SKM-1 (cell line): ENCODE data around the gene BRICD5.

Source experiments
- DNase-seq: peaks from one replicate; lab custom pipeline; 2025; ENCODE audit not compliant: unreplicated experiment; lab: John Stamatoyannopoulos, UW

BRICD5 gene

DNA sequence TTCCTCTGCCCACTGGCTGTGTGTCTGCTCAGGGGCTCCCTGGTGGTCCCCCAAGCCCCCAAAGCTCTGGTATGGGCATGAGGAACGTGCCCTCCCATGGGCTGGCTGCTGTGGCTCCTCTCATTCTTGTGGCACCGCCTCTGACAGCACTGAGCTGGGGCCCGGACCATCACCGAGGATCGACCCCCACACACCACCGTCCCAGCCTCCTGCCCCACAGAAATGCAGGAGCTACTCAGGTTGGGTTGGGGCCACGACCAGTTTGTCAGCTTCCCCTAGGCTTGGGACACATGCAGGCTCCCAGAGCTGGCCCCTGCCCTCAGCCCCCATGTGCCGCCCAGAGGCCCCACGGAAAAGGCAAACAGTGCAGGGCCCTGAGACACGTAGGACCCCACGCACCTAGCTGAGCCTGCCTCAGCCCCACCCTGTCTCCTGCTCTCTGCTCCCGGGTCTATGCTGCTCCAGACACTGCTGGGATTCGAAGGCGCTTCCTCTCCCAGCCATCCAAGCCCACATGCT, 11.0 kb downstream of the BRICD5 start:
- DNase-seq: no peak

DNA sequence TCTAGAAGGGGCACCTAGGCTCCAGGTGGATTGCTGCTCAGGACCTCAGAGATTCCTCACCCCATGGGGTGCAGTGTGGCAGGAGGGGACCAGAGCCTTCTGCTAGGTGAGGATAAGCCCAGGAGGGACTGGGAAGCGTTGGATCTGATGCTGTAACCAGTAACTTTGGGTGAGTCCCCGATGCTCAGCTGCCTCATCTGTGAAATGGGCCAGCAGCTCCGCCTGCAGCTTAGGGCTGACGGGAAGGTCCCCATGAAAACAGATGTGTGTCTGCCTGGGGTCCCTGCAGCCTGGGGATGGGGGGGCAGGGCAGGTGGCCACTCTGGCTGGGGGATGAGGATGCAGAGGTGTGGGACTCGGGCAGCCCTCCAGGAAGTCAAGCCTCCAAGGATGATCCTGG, 11.6 kb downstream of the BRICD5 start:
- no peak for DNase-seq

- DNase-seq: no peak
Observed at GRCh38 chr16:2198283-2198682, 12.4 kb downstream of the BRICD5 start.

DNA sequence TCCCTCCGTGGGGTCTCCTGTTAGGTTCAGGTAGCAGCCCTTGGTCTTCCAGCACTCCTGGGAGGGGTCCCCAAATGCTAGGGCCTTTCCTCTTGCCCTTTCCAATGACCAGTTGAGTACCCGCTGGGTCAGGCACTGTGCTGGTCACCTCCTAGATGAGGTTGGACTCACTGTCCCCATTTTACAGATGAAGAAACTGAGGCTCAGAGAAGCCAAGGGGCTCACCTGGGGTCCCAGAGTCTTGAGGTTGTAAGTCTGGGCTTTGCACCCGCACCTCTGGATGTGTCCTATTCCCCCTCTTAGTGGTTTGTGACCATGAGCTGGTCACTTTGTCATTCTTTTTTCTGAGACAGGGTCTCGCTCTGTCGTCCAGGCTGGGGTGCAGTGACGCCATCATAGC, 12.9 kb downstream of the BRICD5 start:
- no peak for DNase-seq

GRCh38 chr16:2196981-2197511, 13.6 kb downstream of the BRICD5 start:
- DNase-seq: no peak

DNA sequence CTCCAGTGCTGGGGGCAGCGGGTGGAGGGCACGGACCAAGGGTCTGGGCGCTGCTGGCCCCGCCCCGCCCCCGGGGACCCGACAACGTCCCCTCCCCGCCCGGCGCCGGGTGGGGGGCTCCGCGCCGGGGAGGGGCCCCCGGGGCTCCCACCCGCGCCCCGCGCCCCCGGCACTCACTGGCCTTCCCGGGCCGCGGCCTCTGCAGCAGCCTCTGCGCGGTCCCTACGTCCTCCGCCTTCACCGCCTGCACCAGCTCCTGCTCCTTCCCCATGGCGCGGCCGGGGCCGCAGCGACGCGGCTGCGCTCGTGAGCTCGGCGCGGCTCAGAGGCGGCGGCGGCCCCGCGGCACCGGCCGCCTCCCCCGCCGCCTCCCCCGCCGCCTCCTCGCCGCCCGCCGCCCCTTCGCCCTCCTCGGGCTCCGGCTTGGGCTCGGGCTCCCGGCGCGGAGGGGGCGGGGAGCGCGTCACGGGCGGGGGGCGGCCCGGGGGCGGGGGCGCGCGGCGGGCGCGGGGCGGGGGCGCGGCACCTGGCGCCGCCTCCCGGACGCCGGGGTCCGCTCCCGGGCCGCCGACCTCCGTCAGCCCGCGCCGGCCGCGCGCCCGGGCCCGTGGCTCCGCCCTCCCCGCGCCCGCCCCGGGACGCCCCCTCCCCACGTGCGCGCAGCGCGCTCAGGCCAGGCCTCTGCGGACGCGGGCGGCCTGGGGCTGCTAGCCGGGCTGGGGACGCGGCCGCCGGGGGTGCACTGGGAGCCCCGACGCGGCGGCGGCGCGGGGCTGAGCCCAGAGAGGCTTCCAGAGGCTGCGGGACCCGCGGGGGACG, 14.3 kb downstream of the BRICD5 start, which contains the start of gene CASKIN1:
CASKIN1 (minus strand) TSS at position 444 of the 819 bp plus-strand sequence; CDS start at position 271, 173 bp downstream.
- no peak for DNase-seq

GRCh38 chr16:2195322-2196161, 15.1 kb downstream of the BRICD5 start:
- no peak for DNase-seq

DNA sequence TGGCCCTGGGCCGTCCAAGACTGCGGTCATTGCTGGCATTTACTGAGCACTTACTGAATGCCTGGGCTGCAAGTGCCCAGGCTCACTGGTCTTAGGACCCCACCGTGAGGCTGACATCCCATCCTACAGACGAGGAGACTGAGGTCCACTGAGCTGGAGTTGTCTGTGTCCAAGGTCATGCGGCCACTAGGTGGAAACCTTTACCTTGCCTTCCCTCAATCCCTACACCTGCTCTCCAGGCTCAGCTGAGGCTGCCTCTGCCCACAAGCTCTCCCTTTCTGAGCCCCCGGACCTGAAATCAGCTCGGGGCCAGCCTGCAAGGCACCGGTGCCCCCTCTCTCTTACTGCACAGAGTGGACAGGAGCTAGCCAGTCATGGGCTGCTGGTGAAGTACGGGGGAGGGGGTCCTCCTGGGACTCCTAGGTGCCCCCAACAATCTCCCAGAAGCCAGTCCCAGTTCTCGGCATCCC, 15.8 kb downstream of the BRICD5 start:
- no peak for DNase-seq

DNA sequence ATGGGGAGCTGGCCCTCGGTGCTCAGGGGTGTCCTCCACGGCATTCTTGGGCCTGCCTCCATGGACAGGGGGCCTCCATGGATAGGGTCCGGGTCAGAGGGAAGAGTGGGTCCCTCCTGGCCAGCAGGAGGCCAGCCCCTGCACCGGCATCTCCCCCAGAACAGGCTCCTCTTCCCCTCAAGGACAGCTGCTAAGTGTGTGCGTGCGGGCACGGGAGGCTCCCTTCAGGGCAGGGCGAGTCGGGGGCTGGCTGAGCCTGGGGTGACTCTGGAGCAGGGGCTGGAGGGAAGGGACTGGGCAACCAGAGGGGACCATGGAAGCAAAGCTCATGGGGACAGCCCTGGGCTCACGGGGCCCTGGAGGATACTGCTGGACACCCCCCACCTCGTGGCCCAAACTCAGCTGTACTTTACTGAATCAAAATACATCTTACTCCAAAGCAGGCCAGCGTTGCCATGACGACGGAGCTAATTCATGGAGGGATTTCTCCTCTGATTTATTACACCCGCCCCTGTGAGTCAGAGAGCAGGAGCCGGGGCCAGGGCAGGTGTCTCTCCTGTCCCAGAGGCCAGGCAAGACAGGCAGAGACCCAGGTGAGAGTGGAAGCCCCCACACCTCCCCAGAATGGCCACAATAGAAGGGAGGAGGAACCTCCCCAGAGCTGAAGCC, 16.4 kb downstream of the BRICD5 start:
- no peak for DNase-seq

- no peak for DNase-seq
Observed at GRCh38 chr16:2191446-2191706, 19.3 kb downstream of the BRICD5 start.

DNA sequence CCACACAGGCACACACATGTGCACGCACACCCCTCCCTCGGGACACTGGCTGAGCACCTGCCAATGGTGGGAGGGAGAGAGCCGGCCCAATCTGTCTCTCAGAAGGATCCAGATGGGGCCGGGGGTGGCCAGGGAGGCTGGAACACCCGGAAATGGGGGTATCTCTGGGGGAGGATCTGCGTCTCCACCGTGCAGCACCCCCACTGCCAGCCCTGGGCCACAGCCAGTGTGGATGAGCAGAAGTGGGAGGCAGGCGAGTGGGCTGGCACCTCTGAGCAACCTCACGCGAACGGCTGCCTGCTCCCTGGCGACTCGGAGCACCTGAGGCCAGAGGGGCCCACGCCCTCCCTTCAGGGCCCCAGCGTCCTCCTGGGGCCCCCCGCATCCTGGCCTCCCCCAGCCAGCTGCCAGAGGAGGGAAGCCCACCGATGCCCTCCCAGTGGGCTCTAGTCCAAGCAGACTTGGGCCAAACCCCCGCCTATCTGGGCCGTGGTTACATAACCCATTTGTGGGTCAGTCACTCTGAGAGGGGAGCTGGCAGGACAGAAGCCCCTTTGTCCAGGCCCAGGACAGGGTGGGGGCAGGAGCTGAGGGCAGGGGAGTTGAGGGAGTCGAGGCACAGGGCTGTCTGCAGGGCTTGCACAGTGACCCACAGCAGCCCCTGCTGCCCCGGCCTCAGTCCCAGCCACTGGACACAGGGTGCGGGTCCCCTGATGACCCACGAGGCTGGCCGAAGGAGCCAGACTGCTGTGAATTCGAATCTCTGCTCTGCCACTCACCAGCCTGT, 19.8 kb downstream of the BRICD5 start:
- DNase-seq: no peak

DNA sequence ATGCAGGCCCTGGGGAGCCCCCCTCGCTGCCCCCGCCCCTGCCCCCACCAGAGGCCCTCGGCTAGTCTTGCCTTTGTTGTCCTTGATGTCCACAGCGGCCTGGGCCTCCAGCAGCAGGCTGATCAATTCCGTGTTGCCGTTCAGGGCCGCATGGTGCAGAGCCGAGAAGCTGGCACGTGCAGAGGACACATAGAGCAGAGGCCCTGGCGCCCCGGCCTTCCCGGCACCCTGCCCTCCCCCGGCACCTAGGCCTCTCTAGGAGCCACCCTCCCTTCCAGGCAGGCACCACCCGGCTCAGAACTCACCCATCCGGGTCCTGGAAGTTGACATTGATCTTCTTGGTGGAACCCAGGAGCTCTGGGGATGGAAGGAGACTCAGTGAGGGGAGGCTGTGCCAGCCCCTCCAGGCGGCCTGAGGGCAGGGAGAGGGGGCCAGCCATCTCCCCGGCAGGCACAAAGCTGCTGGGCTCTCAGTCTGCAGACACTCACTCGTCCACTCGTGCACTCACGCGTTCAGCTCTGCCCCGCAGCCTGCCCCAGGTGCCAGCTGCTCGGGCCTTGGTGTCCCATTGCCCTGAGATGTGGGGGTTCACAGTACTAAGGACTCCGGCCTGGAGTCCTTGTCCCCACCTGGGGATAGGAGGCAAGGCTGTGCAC, 20.5 kb downstream of the BRICD5 start:
- no peak for DNase-seq

DNA sequence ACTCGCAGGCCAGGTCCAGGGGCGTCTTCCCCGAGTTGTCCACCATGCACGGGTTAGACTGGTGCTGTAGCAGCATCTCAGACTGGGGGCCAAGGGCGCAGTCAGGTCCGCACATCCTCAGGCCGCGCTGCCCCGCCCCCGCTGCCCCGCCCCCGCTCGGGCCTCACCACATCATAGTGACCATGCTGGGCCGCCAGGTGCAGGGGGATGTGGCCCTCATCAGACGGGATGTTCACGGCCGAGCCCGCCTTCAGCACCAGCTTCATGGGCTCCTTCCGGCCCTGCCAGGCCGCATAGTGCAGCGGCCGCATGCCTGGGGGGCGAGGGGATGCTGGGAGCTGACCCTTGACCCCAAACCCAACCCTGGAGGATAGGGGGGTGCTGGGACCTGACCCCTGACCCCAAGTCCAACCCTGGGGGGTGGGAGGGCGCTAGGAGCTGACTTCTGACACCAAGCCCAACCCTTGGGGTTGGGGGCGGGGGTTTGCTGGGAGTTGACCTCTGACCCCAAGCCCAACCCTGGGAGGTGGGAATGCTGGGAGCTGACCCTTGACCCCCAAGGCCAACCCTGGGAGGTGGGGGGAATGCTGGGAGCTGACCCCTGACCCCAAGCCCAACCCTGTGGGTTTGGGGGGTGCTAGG, 21.3 kb downstream of the BRICD5 start:
- no peak for DNase-seq

GRCh38 chr16:2188395-2188794, 22.3 kb downstream of the BRICD5 start:
- no peak for DNase-seq

DNA sequence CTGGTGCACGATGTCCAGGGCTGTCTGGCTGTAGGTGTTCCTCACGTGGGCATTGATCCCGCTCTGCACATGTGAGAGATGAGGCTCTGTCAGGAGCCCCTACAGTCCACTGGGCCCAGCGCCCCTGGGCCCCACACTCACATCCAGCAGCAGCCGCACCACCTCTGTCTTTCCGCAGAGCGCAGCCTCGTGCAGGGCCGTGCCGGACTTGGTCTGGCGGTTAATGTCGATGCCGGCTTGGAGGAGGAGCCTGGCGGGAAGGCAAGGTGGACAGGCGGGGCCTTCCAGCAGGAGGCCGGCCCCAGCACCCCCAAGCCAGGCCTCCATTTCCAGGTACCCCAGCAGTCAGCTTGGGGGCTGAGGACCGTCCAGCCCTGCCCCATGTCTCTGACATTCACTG, 23.5 kb downstream of the BRICD5 start:
- no peak for DNase-seq

- DNase-seq: no peak
Observed at GRCh38 chr16:2186505-2186904, 24.2 kb downstream of the BRICD5 start.

- no peak for DNase-seq
Observed at GRCh38 chr16:2186064-2186463, 24.6 kb downstream of the BRICD5 start.

DNA sequence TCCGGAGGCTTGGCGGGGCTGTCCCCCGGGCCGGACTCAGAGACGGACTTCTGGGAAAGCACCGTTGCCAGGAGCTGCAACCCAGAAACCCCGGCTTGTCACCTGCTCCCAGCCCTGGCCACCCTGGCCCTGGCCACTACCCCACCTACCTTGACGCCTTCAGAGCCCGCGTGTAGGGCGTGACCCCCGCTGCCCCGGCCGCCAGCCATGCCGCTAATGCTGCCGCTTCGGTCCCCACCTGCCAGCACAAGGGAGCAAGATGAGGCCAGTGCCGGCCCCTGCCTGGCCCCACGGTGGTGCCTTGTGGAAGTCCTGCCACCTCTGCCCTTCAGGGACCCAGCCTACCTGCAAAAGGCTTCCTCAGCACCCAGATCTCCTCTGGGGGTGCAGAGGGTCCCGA, 25.7 kb downstream of the BRICD5 start:
- DNase-seq: no peak

DNA sequence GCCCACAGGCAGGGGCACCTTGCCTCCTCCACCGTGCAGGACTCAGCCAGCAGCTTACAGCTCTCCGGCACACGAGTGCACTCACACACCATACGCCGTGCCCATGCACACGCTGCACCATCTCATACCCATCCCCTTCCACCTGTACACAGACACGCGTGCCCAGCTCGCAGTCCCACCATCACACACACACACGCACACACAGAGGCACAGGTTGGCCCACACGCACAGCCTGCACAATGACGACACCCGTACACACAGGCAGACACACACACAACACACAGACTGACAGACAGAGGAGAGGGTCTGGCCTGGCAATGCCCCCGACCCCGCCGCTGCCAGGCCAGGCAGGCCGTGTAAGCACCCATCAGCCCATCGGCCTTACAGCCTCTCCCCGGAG, 26.3 kb downstream of the BRICD5 start:
- no peak for DNase-seq
